Panc1 (cell line): ENCODE data around the gene TMEM8B. TPM values are rescaled to one million over a fixed set of nuclear protein-coding genes. Genes with fewer than 3 reads are reported as not detected.

Experiments
- ATAC-seq: fragments of 200-7000 bp; cut with Tn5 transposase; 2 replicates; pipeline ENCODE4 v1.9.1; 2020; ENCODE audit warnings: mild to moderate bottlenecking, moderate library complexity
- BruUV-seq: library from RNA; stranded (reverse); fragments of 400-500 nt; replicated peaks from 2 replicates; lab custom pipeline; 2021; lab: Mats Ljungman, UMichigan
- CTCF ChIA-PET: fragments of 300-600 bp; sonication (Branson Sonifier 250); formaldehyde crosslinking; loops from one replicate; lab custom pipeline; 2022; ENCODE audit warnings: antibody characterized with exemption; lab: Charles Lee
- POLR2A ChIA-PET: fragments of 300-600 bp; sonication (Branson Sonifier 250); formaldehyde crosslinking; loops from one replicate; lab custom pipeline; 2022; ENCODE audit warnings: antibody characterized with exemption; lab: Charles Lee
- DNase-seq: peaks from one replicate; pipeline ENCODE4 v3.0.0-alpha.2; 2010; ENCODE audit warnings: low read depth, low spot score
- H3K27ac ChIP-seq: 2 replicates; pipeline ENCODE4 v1.5.1; 2011; ENCODE audit warnings: mild to moderate bottlenecking, low read length, inconsistent platforms
- H3K27me3 ChIP-seq: fragments of 200-500 bp; sonication (Bioruptor generic); 2 replicates; pipeline ENCODE4 v1.6.0; 2014; ENCODE audit warnings: low read length, inconsistent platforms; ENCODE audit not compliant: control insufficient read depth, insufficient read depth
- H3K36me3 ChIP-seq: fragments of 200-500 bp; sonication (Bioruptor generic); 2 replicates; pipeline ENCODE4 v1.5.1; 2014; ENCODE audit warnings: inconsistent platforms, mild to moderate bottlenecking, low read length, moderate library complexity; ENCODE audit not compliant: control insufficient read depth, insufficient read depth
- H3K4me1 ChIP-seq: 2 replicates; pipeline ENCODE4 v1.5.1; 2011; ENCODE audit warnings: inconsistent platforms, mild to moderate bottlenecking, low read length, moderate library complexity; ENCODE audit not compliant: control insufficient read depth, insufficient read depth
- H3K4me3 ChIP-seq, 2 experiments: 2 replicates each; pipeline ENCODE4 v1.5.1; 2011 to 2012; ENCODE audit warnings: low read depth in 2 of 2, low read length in 2 of 2, mild to moderate bottlenecking in 2 of 2, inconsistent platforms in 1 of 2, moderate library complexity in 1 of 2
- H3K9me3 ChIP-seq: fragments of 200-500 bp; sonication (Bioruptor generic); 2 replicates; pipeline ENCODE4 v1.5.1; 2014; ENCODE audit warnings: low read depth, mild to moderate bottlenecking, inconsistent platforms, low read length, moderate library complexity; ENCODE audit not compliant: control insufficient read depth, insufficient read depth
- POLR2AphosphoS5 ChIP-seq: IDR thresholded peaks from 2 replicates; pipeline ENCODE4 v1.6.1; 2012; ENCODE audit warnings: mild to moderate bottlenecking, low read depth, low read length, moderate library complexity
- SIN3A ChIP-seq: IDR thresholded peaks from 2 replicates; pipeline ENCODE4 v1.6.1; 2012; ENCODE audit warnings: low read depth, mild to moderate bottlenecking, low read length, moderate library complexity, borderline replicate concordance; ENCODE audit not compliant: insufficient read depth
- TCF7L2 ChIP-seq: IDR thresholded peaks from 2 replicates; pipeline ENCODE4 v1.6.1; 2011; ENCODE audit warnings: mild to moderate bottlenecking, low read depth, low read length, inconsistent platforms
- in situ Hi-C: cut with HindIII; loops from 2 replicates; pipeline ENCODE4 v1.10.0; 2016; ENCODE audit warnings: low sequenced_read_pairs, low pct_unique_long_range_greater_than_20kb
- intact Hi-C: fragments of 100-400 bp; cut with micrococcal nuclease; formaldehyde crosslinking; loops from one replicate; pipeline ENCODE4 v1.10.0; 2022; ENCODE audit not compliant: unreplicated experiment
- total RNA-seq: library from RNA; stranded (reverse); gene quantifications from one replicate; pipeline ENCODE4 v1.2.1, GENCODE V29; 2021; ENCODE audit not compliant: unreplicated experiment
- TF ChIP-seq, protein P1 (sequence below), 2 experiments: IDR thresholded peaks; 2 replicates each; pipeline ENCODE4 v1.6.1; 2011 to 2012; ENCODE audit warnings: low read depth in 2 of 2, control low read depth in 1 of 2, low read length in 1 of 2, mild to moderate bottlenecking in 1 of 2, moderate library complexity in 1 of 2; ENCODE audit not compliant: insufficient read depth in 1 of 2
- TF ChIP-seq, protein P2 (sequence below): fragments of 450-650 bp; IDR thresholded peaks from 2 replicates; pipeline ENCODE4 v1.5.1; 2017; ENCODE audit warnings: mild to moderate bottlenecking

Gene TMEM8B
- total RNA-seq, 1 experiment from 2014 or later = 7.9 TPM

DNA sequence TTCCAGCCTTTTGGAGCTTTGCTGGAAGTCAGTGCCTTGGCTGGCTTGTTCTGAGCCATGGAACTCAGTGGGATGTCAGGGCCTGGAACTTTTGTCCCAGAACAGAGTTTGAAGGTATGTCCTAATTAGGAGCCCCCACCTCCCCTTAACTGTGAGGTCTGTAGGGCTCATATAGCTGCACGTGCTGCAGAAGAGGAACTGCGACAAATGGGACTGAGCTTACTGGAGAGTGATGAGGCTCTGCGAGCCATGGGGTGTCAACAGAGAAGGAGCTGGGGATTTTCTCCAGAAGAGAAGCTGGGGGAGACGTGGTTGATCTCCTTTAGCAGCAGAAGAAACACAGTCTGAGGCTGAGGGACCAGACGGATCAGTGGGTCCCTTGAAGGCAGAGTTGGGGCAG lies 10.9 kb downstream of the TMEM8B start:
- CTCF ChIA-PET = interaction anchor here (0.6 kb wide), 1 partner anchor 162 kb away, joined by 5 read pairs; no protein-coding TSS in a partner anchor
- no peak overlapping the region for H3K27ac ChIP-seq

DNA sequence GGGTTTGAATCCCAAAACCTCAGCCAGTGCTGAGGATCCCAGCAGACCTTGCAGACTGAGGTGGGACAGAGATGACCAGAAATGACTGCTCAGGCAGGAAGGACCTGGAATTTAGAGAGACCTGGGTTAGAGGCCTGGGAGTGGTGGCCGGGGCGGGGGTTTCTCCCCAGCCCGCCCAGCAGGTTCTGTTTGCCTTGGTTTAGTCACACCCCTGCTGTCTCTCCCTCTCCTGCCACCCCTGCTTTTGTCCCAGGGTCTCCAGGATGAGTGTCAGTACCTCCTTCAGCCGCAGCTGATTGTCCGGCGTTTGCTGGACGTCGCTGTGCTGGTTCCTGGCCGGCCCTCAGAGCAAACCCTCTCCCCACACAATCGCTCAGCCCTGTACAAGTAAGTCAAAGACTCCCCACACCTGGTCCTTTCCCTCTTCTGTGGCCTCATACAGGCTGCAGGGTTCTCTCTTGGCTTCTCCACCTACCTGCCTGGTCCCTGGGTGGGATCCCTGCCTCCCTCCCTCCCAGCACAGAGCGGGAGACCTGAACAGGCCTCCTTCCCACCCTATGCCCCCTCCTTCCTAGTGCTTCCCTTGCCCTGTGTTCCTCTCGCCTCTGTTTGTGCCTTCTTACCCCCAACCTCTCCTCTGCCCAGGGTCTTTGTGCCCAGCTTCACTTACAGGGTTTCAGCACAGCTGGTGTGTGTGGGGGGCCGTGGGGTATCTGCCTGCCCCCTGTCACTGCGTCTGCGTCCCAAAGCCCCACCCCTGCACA lies 12.0 kb downstream of the TMEM8B start:
- no peaks in the 10 kb centered on the region for H3K9me3 ChIP-seq
- no peaks in the 10 kb centered on the region for H3K27me3 ChIP-seq
- H3K4me3 ChIP-seq = no peak overlapping the region
- in situ Hi-C loops = no loop called here
- intact Hi-C loops = no loop called here
- BruUV-seq = no TSS peak
- no peaks in the 10 kb centered on the region for H3K36me3 ChIP-seq
- TF ChIP-seq TCF7L2 = no peak
- no peak for TF ChIP-seq SIN3A
- TF ChIP-seq, protein P1, sequence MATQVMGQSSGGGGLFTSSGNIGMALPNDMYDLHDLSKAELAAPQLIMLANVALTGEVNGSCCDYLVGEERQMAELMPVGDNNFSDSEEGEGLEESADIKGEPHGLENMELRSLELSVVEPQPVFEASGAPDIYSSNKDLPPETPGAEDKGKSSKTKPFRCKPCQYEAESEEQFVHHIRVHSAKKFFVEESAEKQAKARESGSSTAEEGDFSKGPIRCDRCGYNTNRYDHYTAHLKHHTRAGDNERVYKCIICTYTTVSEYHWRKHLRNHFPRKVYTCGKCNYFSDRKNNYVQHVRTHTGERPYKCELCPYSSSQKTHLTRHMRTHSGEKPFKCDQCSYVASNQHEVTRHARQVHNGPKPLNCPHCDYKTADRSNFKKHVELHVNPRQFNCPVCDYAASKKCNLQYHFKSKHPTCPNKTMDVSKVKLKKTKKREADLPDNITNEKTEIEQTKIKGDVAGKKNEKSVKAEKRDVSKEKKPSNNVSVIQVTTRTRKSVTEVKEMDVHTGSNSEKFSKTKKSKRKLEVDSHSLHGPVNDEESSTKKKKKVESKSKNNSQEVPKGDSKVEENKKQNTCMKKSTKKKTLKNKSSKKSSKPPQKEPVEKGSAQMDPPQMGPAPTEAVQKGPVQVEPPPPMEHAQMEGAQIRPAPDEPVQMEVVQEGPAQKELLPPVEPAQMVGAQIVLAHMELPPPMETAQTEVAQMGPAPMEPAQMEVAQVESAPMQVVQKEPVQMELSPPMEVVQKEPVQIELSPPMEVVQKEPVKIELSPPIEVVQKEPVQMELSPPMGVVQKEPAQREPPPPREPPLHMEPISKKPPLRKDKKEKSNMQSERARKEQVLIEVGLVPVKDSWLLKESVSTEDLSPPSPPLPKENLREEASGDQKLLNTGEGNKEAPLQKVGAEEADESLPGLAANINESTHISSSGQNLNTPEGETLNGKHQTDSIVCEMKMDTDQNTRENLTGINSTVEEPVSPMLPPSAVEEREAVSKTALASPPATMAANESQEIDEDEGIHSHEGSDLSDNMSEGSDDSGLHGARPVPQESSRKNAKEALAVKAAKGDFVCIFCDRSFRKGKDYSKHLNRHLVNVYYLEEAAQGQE (IDR thresholded peaks at IDR 0.05; ENCODE audit: insufficient read depth in 1 of 2, low read depth in 2 of 2, low read length in 1 of 2) = no peak
- no peak for TF ChIP-seq POLR2AphosphoS5
- TF ChIP-seq, protein P2, sequence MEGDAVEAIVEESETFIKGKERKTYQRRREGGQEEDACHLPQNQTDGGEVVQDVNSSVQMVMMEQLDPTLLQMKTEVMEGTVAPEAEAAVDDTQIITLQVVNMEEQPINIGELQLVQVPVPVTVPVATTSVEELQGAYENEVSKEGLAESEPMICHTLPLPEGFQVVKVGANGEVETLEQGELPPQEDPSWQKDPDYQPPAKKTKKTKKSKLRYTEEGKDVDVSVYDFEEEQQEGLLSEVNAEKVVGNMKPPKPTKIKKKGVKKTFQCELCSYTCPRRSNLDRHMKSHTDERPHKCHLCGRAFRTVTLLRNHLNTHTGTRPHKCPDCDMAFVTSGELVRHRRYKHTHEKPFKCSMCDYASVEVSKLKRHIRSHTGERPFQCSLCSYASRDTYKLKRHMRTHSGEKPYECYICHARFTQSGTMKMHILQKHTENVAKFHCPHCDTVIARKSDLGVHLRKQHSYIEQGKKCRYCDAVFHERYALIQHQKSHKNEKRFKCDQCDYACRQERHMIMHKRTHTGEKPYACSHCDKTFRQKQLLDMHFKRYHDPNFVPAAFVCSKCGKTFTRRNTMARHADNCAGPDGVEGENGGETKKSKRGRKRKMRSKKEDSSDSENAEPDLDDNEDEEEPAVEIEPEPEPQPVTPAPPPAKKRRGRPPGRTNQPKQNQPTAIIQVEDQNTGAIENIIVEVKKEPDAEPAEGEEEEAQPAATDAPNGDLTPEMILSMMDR = no peak
- no peak overlapping the region for H3K27ac ChIP-seq
- H3K4me1 ChIP-seq = no peaks in the 10 kb centered on the region; the same call in 1 of the 2 replicates
- ChIA-PET CTCF (interaction anchor here (0.6 kb wide), 1 partner anchor 8 kb away, joined by 3 read pairs; no protein-coding TSS in a partner anchor), POLR2A (no interaction called here)
- DNase-seq (no peak), ATAC-seq (no peak)

More for the DNA sequence above, 10.9 kb downstream of the TMEM8B start:
- ATAC-seq (no peak), DNase-seq (no peak)
- POLR2A ChIA-PET = no interaction called here
- BruUV-seq = no TSS peak
- intact Hi-C loops (no loop called here), in situ Hi-C loops (no loop called here)
- H3K9me3 ChIP-seq = no peaks in the 10 kb centered on the region
- no peaks in the 10 kb centered on the region; the same call in 1 of the 2 replicates for H3K4me1 ChIP-seq
- H3K4me3 ChIP-seq = no peak overlapping the region
- no peaks in the 10 kb centered on the region for H3K27me3 ChIP-seq
- no peaks in the 10 kb centered on the region for H3K36me3 ChIP-seq
- TF ChIP-seq TCF7L2 (no peak), POLR2AphosphoS5 (no peak), SIN3A (no peak)
- TF ChIP-seq, protein P1 (IDR thresholded peaks at IDR 0.05; ENCODE audit: insufficient read depth in 1 of 2, low read depth in 2 of 2, low read length in 1 of 2) = no peak
- TF ChIP-seq, protein P2 = no peak
